ENCODE data around the gene CDC42EP5. TPM values are rescaled to one million over a fixed set of nuclear protein-coding genes. Genes with fewer than 3 reads are reported as not detected.
"Not testable (repeated sequence)": the region's sequence is repeated elsewhere in the genome, so short reads cannot be mapped to it uniquely, and the experiment has no call there.

Gene CDC42EP5
- polyA plus RNA-seq, 1 of the 3 experiments (the other 2 are of a cell fraction) = 13.5 TPM

DNA sequence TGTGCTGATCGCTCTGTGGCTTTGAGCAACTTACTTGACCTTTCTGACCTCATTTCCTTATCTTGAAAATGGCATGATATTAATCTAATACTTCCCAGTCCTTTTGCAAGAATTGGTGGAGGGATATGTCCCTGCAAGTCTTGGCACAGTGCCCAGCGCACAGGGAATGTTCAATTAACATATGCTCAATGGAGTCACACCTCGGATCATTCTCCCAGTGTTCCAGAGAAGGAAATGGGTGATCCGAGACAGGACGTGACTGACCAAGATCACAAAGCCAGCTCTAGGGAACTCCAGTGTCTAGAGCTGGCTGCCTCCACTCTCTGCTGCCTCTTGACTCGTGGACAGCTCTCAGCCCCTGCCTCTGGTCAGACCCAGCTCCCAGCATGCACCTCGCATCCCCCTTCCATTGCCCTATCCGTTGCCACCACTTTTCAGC lies 3.6 kb downstream of the CDC42EP5 start:
- Histone ChIP-seq H4K20me1 (ENCODE audit: insufficient read depth) (no peaks in the 10 kb centered on the region), H3K9me3 (no peaks in the 10 kb centered on the region), H3K27ac (ENCODE audit: low read depth in 2 of 2, low read length in 1 of 2) (no peak overlapping the region), H3K27me3 (ENCODE audit: insufficient read depth) (peaks cover 6% of the 10 kb centered on the region; the same call in 1 of the 2 replicates), H3K36me3 (replicated peaks in 1 of 2; ENCODE audit: control insufficient read depth in 1 of 2, insufficient read depth in 2 of 2, low read length in 1 of 2) (no peaks in the 10 kb centered on the region), H3F3A (replicated peaks; ENCODE audit: insufficient read depth) (peaks cover 21% of the 10 kb centered on the region), H3K9ac (no peak overlapping the region), H2AFZ (ENCODE audit: low read depth) (no peak overlapping the region), H3K4me3 (ENCODE audit: low read depth in 2 of 2, low read length in 1 of 2) (no peak overlapping the region), H3K79me2 (ENCODE audit: insufficient read depth) (no peaks in the 10 kb centered on the region), H3K4me2 (no peak overlapping the region), H3K9me2 (no peaks in the 10 kb centered on the region), H3K4me1 (ENCODE audit: control insufficient read depth in 1 of 2, insufficient read depth in 2 of 2, low read depth in 1 of 2, low read length in 1 of 2) (no peaks in the 10 kb centered on the region; a peak in 1 of 4 replicates)
- TF ChIP-seq POLR2AphosphoS5 (IDR thresholded peaks at IDR 0.05; ENCODE audit: low read depth, low read length) (no peak), EP300 (IDR thresholded peaks at IDR 0.05; ENCODE audit: borderline replicate concordance in 1 of 2, low read depth in 1 of 2, low read length in 1 of 2) (no peak), SIN3A (IDR thresholded peaks at IDR 0.05; ENCODE audit: borderline replicate concordance, low read depth, low read length) (no peak), FOSL2 (IDR thresholded peaks at IDR 0.05; ENCODE audit: borderline replicate concordance, low read depth) (no peak), RAD21 (IDR thresholded peaks at IDR 0.05; ENCODE audit: low read length) (no peak), SMC3 (IDR thresholded peaks at IDR 0.05; ENCODE audit: low read depth, low read length) (no peak), GABPA (IDR thresholded peaks at IDR 0.05; ENCODE audit: low read depth) (no peak), TAF1 (IDR thresholded peaks at IDR 0.05; ENCODE audit: borderline replicate concordance, low read depth, low read length) (no peak), FOXJ3 (CRISPR knock-in tag; IDR thresholded peaks at IDR 0.05) (no peak)
- TF ChIP-seq, protein P1, sequence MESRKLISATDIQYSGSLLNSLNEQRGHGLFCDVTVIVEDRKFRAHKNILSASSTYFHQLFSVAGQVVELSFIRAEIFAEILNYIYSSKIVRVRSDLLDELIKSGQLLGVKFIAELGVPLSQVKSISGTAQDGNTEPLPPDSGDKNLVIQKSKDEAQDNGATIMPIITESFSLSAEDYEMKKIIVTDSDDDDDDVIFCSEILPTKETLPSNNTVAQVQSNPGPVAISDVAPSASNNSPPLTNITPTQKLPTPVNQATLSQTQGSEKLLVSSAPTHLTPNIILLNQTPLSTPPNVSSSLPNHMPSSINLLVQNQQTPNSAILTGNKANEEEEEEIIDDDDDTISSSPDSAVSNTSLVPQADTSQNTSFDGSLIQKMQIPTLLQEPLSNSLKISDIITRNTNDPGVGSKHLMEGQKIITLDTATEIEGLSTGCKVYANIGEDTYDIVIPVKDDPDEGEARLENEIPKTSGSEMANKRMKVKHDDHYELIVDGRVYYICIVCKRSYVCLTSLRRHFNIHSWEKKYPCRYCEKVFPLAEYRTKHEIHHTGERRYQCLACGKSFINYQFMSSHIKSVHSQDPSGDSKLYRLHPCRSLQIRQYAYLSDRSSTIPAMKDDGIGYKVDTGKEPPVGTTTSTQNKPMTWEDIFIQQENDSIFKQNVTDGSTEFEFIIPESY (IDR thresholded peaks at IDR 0.05; ENCODE audit: borderline replicate concordance, low read depth) = no peak
- TF ChIP-seq, protein P2, sequence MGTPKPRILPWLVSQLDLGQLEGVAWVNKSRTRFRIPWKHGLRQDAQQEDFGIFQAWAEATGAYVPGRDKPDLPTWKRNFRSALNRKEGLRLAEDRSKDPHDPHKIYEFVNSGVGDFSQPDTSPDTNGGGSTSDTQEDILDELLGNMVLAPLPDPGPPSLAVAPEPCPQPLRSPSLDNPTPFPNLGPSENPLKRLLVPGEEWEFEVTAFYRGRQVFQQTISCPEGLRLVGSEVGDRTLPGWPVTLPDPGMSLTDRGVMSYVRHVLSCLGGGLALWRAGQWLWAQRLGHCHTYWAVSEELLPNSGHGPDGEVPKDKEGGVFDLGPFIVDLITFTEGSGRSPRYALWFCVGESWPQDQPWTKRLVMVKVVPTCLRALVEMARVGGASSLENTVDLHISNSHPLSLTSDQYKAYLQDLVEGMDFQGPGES (IDR thresholded peaks at IDR 0.05; ENCODE audit: low read depth, low read length) = no peak
- 48% methylated on average over 8 of the region's 8 CpGs for WGBS (ENCODE audit: low lambda C conversion rate)
- ChIA-PET POLR2A (interaction anchor here (1.0 kb wide), 1 partner anchor 21 kb away, joined by 3 read pairs; the partner anchor contains the start of gene LENG8), CTCF (interaction anchor here (1.4 to 2.6 kb wide), 3 partner anchors 9 to 78 kb away, joined by 3 to 13 read pairs (median 8); no protein-coding TSS in a partner anchor)
- no peak for DNase-seq

DNA sequence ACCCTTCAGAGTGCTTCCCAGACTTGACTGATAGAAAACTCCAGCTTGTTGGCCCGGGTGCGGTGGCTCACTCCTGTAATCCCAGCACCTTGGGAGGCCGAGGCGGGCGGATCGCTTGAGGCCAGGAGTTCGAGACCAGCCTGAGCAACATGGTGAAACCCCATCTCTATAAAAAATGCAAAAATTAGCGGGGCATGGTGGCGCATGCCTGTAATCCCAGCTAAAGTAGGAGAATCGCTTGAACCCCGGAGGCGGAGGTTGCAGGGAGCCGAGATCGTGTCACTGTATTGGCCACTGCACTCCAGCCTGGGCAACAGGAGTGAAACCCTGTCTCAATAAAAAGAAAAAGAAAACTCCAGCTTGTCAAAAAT lies 7.0 kb downstream of the CDC42EP5 start:
- H3K9me3 ChIP-seq; DNase-seq; H3K9me2 ChIP-seq; H3K27ac ChIP-seq (ENCODE audit: low read depth in 2 of 2, low read length in 1 of 2); H2AFZ ChIP-seq (ENCODE audit: low read depth); H3K27me3 ChIP-seq (ENCODE audit: insufficient read depth); H4K20me1 ChIP-seq (ENCODE audit: insufficient read depth); H3K79me2 ChIP-seq (ENCODE audit: insufficient read depth); POLR2A ChIA-PET; H3K9ac ChIP-seq; H3K4me2 ChIP-seq; H3K36me3 ChIP-seq (replicated peaks in 1 of 2; ENCODE audit: control insufficient read depth in 1 of 2, insufficient read depth in 2 of 2, low read length in 1 of 2); H3K4me3 ChIP-seq (ENCODE audit: low read depth in 2 of 2, low read length in 1 of 2): not testable (repeated sequence)
- Histone ChIP-seq H3K4me1 (ENCODE audit: control insufficient read depth in 1 of 2, insufficient read depth in 2 of 2, low read depth in 1 of 2, low read length in 1 of 2) (peaks cover 0 to 17% of the 10 kb centered on the region in 2 experiments; a peak in 1 of 4 replicates), H3F3A (replicated peaks; ENCODE audit: insufficient read depth) (peaks cover 24% of the 10 kb centered on the region)
- CTCF ChIA-PET = interaction anchor here (1.0 to 1.7 kb wide), 4 partner anchors 12 to 34 kb away, joined by 3 to 5 read pairs (median 4); no protein-coding TSS in a partner anchor
- 91% methylated on average over 14 of the region's 14 CpGs for WGBS (ENCODE audit: low lambda C conversion rate)
